ENCODE measurements around the gene GCLC.
"Not testable (repeated sequence)": the region's sequence is repeated elsewhere in the genome, so short reads cannot be mapped to it uniquely, and the experiment has no call there.

Gene GCLC

GRCh38 chr6:53566755-53567154 is 21.9 kb upstream of the GCLC start:
- POLR2A ChIA-PET = no interaction called here
- no peak for TF ChIP-seq CTBP1 (IDR thresholded peaks at IDR 0.05; ENCODE audit: borderline replicate concordance)
- TF ChIP-seq ARNT (IDR thresholded peaks at IDR 0.05) = no peak
- TF ChIP-seq ELF4 (IDR thresholded peaks at IDR 0.05) = no peak
- no peak for TF ChIP-seq BHLHE40 (IDR thresholded peaks at IDR 0.05; ENCODE audit: borderline replicate concordance)
- no peak for TF ChIP-seq SUZ12 (IDR thresholded peaks at IDR 0.05)
- no peak for TF ChIP-seq FOXK2 (IDR thresholded peaks at IDR 0.05)
- TF ChIP-seq FOXA1 (IDR thresholded peaks at IDR 0.05) = no peak
- TF ChIP-seq TARDBP (IDR thresholded peaks at IDR 0.05) = no peak
- TF ChIP-seq NFRKB (IDR thresholded peaks at IDR 0.05) = no peak
- TF ChIP-seq, protein P1, sequence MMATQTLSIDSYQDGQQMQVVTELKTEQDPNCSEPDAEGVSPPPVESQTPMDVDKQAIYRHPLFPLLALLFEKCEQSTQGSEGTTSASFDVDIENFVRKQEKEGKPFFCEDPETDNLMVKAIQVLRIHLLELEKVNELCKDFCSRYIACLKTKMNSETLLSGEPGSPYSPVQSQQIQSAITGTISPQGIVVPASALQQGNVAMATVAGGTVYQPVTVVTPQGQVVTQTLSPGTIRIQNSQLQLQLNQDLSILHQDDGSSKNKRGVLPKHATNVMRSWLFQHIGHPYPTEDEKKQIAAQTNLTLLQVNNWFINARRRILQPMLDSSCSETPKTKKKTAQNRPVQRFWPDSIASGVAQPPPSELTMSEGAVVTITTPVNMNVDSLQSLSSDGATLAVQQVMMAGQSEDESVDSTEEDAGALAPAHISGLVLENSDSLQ (IDR thresholded peaks at IDR 0.05) = no peak
- no peak for TF ChIP-seq LEF1 (IDR thresholded peaks at IDR 0.05; ENCODE audit: borderline replicate concordance)
- CTCF ChIA-PET = no interaction called here
- no peak for DNase-seq (ENCODE audit: extremely low spot score)

- no peak for TF ChIP-seq BHLHE40 (IDR thresholded peaks at IDR 0.05; ENCODE audit: borderline replicate concordance)
- no peak for TF ChIP-seq FOXM1 (IDR thresholded peaks at IDR 0.05; ENCODE audit: borderline replicate concordance)
- CTCF ChIA-PET = no interaction called here
- no peak for DNase-seq (ENCODE audit: extremely low spot score)
- POLR2A ChIA-PET = no interaction called here
These were observed 21.0 kb upstream of the GCLC start for GRCh38 chr6:53565886-53566285.

- DNase-seq (ENCODE audit: extremely low spot score) = no peak
- POLR2A ChIA-PET = interaction anchor here (1.3 kb wide), 1 partner anchor 17 kb away, joined by 3 read pairs; no protein-coding TSS in a partner anchor
- CTCF ChIA-PET = interaction anchor here (0.6 kb wide), 1 partner anchor 1205 kb away, joined by 3 read pairs; no protein-coding TSS in a partner anchor
- TF ChIP-seq FOXM1 (IDR thresholded peaks at IDR 0.05; ENCODE audit: borderline replicate concordance) (no peak), BHLHE40 (IDR thresholded peaks at IDR 0.05; ENCODE audit: borderline replicate concordance) (no peak), SP1 (IDR thresholded peaks at IDR 0.05) (no peak), L3MBTL2 (conservative IDR thresholded peaks at IDR 0.05) (no peak), LEF1 (IDR thresholded peaks at IDR 0.05; ENCODE audit: borderline replicate concordance) (no peak), CTBP1 (IDR thresholded peaks at IDR 0.05; ENCODE audit: borderline replicate concordance) (no peak), ZNF384 (IDR thresholded peaks at IDR 0.05) (no peak), HDGF (IDR thresholded peaks at IDR 0.05; ENCODE audit: borderline replicate concordance) (no peak), TARDBP (IDR thresholded peaks at IDR 0.05) (no peak), NFRKB (IDR thresholded peaks at IDR 0.05) (no peak), ARNT (IDR thresholded peaks at IDR 0.05) (no peak), FOXK2 (IDR thresholded peaks at IDR 0.05) (no peak), ELF4 (IDR thresholded peaks at IDR 0.05) (no peak)
- TF ChIP-seq, protein P1 (IDR thresholded peaks at IDR 0.05) = no peak
These were observed 19.6 kb upstream of the GCLC start for GRCh38 chr6:53564401-53565065.

GRCh38 chr6:53556986-53557715 is 12.2 kb upstream of the GCLC start:
- TF ChIP-seq NFRKB (IDR thresholded peaks at IDR 0.05) = no peak
- TF ChIP-seq FOXM1 (IDR thresholded peaks at IDR 0.05; ENCODE audit: borderline replicate concordance) = no peak
- TF ChIP-seq HDGF (IDR thresholded peaks at IDR 0.05; ENCODE audit: borderline replicate concordance) = no peak
- no peak for TF ChIP-seq CTBP1 (IDR thresholded peaks at IDR 0.05; ENCODE audit: borderline replicate concordance)
- no peak for TF ChIP-seq ARNT (IDR thresholded peaks at IDR 0.05)
- no peak for TF ChIP-seq LEF1 (IDR thresholded peaks at IDR 0.05; ENCODE audit: borderline replicate concordance)
- TF ChIP-seq FOXK2 (IDR thresholded peaks at IDR 0.05) = no peak
- TF ChIP-seq, protein P1 (IDR thresholded peaks at IDR 0.05) = no peak
- TF ChIP-seq BHLHE40 (IDR thresholded peaks at IDR 0.05; ENCODE audit: borderline replicate concordance) = no peak
- TF ChIP-seq L3MBTL2 (conservative IDR thresholded peaks at IDR 0.05) = no peak
- TF ChIP-seq SUZ12 (IDR thresholded peaks at IDR 0.05) = no peak
- TF ChIP-seq ZNF384 (IDR thresholded peaks at IDR 0.05) = no peak
- TF ChIP-seq FOXA1 (IDR thresholded peaks at IDR 0.05) = no peak
- no peak for TF ChIP-seq ELF4 (IDR thresholded peaks at IDR 0.05)
- no peak for TF ChIP-seq SP1 (IDR thresholded peaks at IDR 0.05)
- no peak for TF ChIP-seq TARDBP (IDR thresholded peaks at IDR 0.05)
- ChIA-PET POLR2A (interaction anchor here (0.6 kb wide), 2 partner anchors 40 to 708 kb away, joined by 3 read pairs; no protein-coding TSS in a partner anchor), CTCF (no interaction called here)
- DNase-seq (ENCODE audit: extremely low spot score) = no peak

DNA sequence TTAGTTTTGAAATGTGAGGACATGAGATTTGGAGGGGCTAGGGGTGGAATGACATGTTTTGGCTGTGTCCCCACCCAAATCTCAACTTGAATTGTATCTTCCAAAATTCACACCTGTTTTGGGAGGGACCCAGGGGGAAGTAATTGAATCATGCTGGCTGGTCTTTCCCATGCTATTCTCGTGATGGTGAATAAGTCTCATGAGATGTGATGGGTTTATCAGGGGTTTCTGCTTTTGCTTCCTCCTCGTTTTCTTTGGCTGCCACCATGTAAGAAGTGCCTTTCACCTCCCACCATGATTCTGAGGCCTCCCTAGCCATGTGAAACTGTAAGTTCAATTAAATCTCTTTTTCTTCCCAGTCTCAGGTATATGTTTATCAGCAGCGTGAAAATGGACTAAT is 8.7 kb upstream of the GCLC start:
- POLR2A ChIA-PET; CTCF ChIA-PET; DNase-seq (ENCODE audit: extremely low spot score): not testable (repeated sequence)

DNA sequence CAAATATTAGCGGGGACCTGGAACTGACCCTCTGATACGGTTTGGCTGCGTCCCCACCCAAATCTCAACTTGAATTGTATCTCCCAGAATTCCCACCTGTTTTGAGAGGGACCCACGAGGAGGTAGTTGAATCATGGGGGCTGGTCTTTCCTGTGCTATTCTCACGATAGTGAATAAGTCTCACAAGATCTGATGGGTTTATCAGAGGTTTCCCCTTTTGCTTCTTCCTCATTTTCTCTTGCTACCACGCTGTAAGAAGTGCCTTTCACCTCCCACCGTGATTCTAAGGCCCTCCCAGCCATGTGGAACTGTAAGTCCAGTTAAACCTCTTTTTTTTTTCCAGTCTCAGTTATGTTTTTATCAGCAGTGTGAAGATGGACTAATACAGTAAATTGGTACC is 6.8 kb upstream of the GCLC start:
- CTCF ChIA-PET, POLR2A ChIA-PET: not testable (repeated sequence)

More for the DNA sequence above, 6.8 kb upstream of the GCLC start:
- not testable (repeated sequence) for DNase-seq (ENCODE audit: extremely low spot score)
